HG03045 (cell line): ENCODE measurements around the gene FLVCR2.
"Not testable (repeated sequence)": the region's sequence is repeated elsewhere in the genome, so short reads cannot be mapped to it uniquely, and the experiment has no call there.

Experiments used
- ATAC-seq: cut with Tn5 transposase; IDR thresholded peaks from one replicate; pipeline ENCODE4 v1.9.1; 2021; ENCODE audit warnings: mild to moderate bottlenecking, moderate library complexity; ENCODE audit not compliant: unreplicated experiment

The FLVCR2 gene

GRCh38 chr14:75589931-75590330 lies 11.5 kb downstream of the FLVCR2 start:
- ATAC-seq, result no peak

GRCh38 chr14:75591331-75591946 lies 13.0 kb downstream of the FLVCR2 start:
- ATAC-seq, result no peak

- no peak for ATAC-seq
Observed at GRCh38 chr14:75591987-75592575, 13.7 kb downstream of the FLVCR2 start.

GRCh38 chr14:75595226-75595625 lies 16.8 kb downstream of the FLVCR2 start:
- no peak for ATAC-seq

GRCh38 chr14:75597149-75597548 lies 18.7 kb downstream of the FLVCR2 start:
- ATAC-seq, result no peak

GRCh38 chr14:75600100-75600499 lies 21.7 kb downstream of the FLVCR2 start:
- ATAC-seq, result not testable (repeated sequence)

GRCh38 chr14:75601061-75601460 lies 22.6 kb downstream of the FLVCR2 start:
- not testable (repeated sequence) for ATAC-seq

GRCh38 chr14:75602503-75602902 lies 24.1 kb downstream of the FLVCR2 start:
- ATAC-seq, result no peak

- no peak for ATAC-seq
Observed at GRCh38 chr14:75604979-75605851, 26.8 kb downstream of the FLVCR2 start.

GRCh38 chr14:75605916-75606315 lies 27.5 kb downstream of the FLVCR2 start:
- no peak for ATAC-seq

- ATAC-seq, result no peak
Observed at GRCh38 chr14:75607044-75607443, 28.6 kb downstream of the FLVCR2 start.

GRCh38 chr14:75607842-75608640 lies 29.6 kb downstream of the FLVCR2 start:
- ATAC-seq, result no peak

DNA sequence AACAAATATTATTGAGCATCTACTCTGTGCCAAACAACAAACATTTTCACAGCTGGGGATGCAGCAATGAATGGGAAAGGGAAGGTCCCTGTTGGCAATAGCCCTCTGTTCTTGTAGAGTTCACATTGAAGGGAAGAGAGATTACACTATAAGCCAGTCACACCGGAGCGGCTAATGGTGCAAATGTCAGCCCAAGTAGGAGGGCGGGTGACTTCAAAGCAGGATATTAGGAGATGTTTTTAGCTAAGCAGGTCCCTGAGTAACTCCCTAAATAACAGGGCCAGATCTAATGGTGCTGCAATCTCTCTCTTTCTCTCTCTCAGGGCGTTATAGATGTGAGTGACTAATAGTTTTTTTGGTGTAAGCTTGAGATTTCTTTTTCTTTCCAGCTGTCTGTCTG lies 30.7 kb downstream of the FLVCR2 start:
- no peak for ATAC-seq

- ATAC-seq, result no peak
Observed at GRCh38 chr14:75609606-75610475, 31.4 kb downstream of the FLVCR2 start.

- ATAC-seq, result no peak
Observed at GRCh38 chr14:75610834-75611233, 32.4 kb downstream of the FLVCR2 start.

DNA sequence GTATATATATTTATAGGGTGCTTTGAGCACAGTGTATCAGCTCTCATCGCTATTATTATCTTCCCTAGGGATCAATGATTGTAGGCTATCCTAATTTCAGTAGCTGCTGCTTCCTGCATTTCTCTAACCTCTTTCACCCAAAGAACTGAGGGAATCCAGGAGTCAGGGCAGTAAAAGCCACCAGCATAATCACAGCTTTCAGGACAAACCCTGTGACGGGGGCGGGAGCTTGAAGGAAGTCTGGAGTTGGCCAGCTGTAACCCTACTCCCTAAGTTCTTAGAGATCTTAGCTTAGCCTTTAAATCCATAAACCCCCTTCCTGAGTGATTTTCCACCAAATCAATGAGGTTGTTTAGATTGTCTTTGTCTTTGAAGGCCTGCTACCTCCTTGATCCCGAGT lies 33.7 kb downstream of the FLVCR2 start:
- no peak for ATAC-seq

DNA sequence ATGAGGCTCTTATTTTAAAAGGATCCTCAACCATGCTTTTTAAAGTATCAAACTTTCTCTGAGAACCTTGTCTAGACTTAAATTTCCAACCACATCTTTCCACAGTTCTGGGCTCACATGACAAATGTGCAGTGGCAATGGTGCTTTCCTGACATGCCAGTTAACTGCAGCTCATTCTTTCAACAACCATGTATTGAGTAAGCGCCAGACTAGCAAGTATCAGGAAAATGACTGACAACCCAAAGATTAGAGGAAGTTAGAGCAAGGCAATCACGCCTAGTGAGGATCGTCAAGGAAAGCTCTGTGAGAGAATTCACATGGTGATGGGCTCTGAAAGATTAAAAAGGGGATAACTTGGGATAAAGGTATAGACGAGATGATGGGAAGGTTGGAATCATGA lies 35.8 kb downstream of the FLVCR2 start:
- no peak for ATAC-seq

GRCh38 chr14:75615200-75615599 lies 36.8 kb downstream of the FLVCR2 start:
- no peak for ATAC-seq

- ATAC-seq, result no peak
Observed at GRCh38 chr14:75619548-75619947, 41.1 kb downstream of the FLVCR2 start.

GRCh38 chr14:75625034-75625433 lies 46.6 kb downstream of the FLVCR2 start:
- ATAC-seq, result no peak
